HepG2 (cell line): ENCODE measurements around the gene SPEM2. TPM values are rescaled to one million over a fixed set of nuclear protein-coding genes. Genes with fewer than 3 reads are reported as not detected.

ENCODE experiments used
- ATAC-seq: fragments of 200-7000 bp; cut with Tn5 transposase; 3 replicates; pipeline ENCODE4 v1.9.1; 2020; ENCODE audit warnings: mild to moderate bottlenecking, moderate library complexity
- BruUV-seq: library from RNA; stranded (reverse); fragments of 400-500 nt; replicated peaks from 2 replicates; lab custom pipeline; 2021; lab: Mats Ljungman, UMichigan
- CTCF ChIA-PET: fragments of 300-600 bp; formaldehyde crosslinking; extraction: SDS; loops from one replicate; lab custom pipeline; 2021; ENCODE audit warnings: low total read pairs, inconsistent platforms, low intra/inter-chr PET ratio; lab: Yijun Ruan, JAX
- POLR2A ChIA-PET: fragments of 350-600 bp; sonication (Branson Sonifier 250); formaldehyde crosslinking; loops from one replicate; lab custom pipeline; 2020; ENCODE audit warnings: antibody characterized with exemption, inconsistent platforms; lab: Yijun Ruan, JAX
- DNase-seq: peaks from one replicate; pipeline ENCODE4 v3.0.0-alpha.2; 2015; ENCODE audit warnings: low spot score
- FAIRE-seq: peaks from 3 replicates; lab custom pipeline; 2011; peaks lifted over from hg19 to GRCh38; lab: Jason Lieb, UNC
- H2AFZ ChIP-seq: one replicate; pipeline ENCODE4 v1.6.1; 2011; ENCODE audit warnings: low read length, inconsistent platforms
- H3K27ac ChIP-seq: fragments of 300-600 bp; 3 replicates; pipeline ENCODE4 v1.8.0; 2011; ENCODE audit warnings: mixed run types, mild to moderate bottlenecking, mixed read lengths, low read length, inconsistent platforms; ENCODE audit not compliant: insufficient read depth; ENCODE audit errors: extremely low read length
- H3K27me3 ChIP-seq, 2 experiments: fragments of 200-600 bp in 1 of 2; 2 replicates in 1 of 2; 3 replicates in 1 of 2; pipeline versions ENCODE4 v1.6.0 to v1.8.0; 2011; ENCODE audit warnings: low read length in 2 of 2, mild to moderate bottlenecking in 2 of 2, moderate library complexity in 2 of 2, inconsistent platforms in 1 of 2; ENCODE audit not compliant: insufficient read depth in 2 of 2, control insufficient read depth in 1 of 2
- H3K36me3 ChIP-seq, 2 experiments: fragments of 200-600 bp in 1 of 2; replicated peaks in 1 of 2; 2 replicates in 1 of 2; 3 replicates in 1 of 2; pipeline versions ENCODE4 v1.5.1 to v1.8.0; 2011; ENCODE audit warnings: low read length in 2 of 2, inconsistent platforms in 1 of 2; ENCODE audit not compliant: insufficient read depth in 2 of 2, control insufficient read depth in 1 of 2
- H3K4me1 ChIP-seq: 2 replicates; pipeline ENCODE4 v1.5.1; 2012; ENCODE audit warnings: low read length, inconsistent platforms; ENCODE audit not compliant: insufficient read depth
- H3K4me2 ChIP-seq: 2 replicates; pipeline ENCODE4 v1.6.0; 2011; ENCODE audit warnings: low read depth, low read length, inconsistent platforms
- H3K4me3 ChIP-seq, 3 experiments: fragments of 200-600 bp in 1 of 3; sonication (generic), shearing (Covaris generic) in 1 of 3; replicated peaks in 1 of 3; 2 replicates each; pipeline ENCODE4 v1.5.1; 2011 to 2016; ENCODE audit warnings: low read length in 3 of 3, inconsistent platforms in 2 of 3, low read depth in 2 of 3, mild to moderate bottlenecking in 2 of 3, control low read depth in 1 of 3, mixed read lengths in 1 of 3; ENCODE audit not compliant: insufficient read depth in 1 of 3
- H3K79me2 ChIP-seq: one replicate; pipeline ENCODE4 v1.6.1; 2011; ENCODE audit warnings: low read length, inconsistent platforms; ENCODE audit not compliant: insufficient read depth
- H3K9ac ChIP-seq: 2 replicates; pipeline ENCODE4 v1.6.0; 2011; ENCODE audit warnings: mild to moderate bottlenecking, low read depth, low read length, inconsistent platforms; ENCODE audit not compliant: insufficient read depth
- H3K9me3 ChIP-seq: 2 replicates; pipeline ENCODE4 v1.5.1; 2012; ENCODE audit warnings: mild to moderate bottlenecking, low read length
- H4K20me1 ChIP-seq: 2 replicates; pipeline ENCODE4 v1.6.0; 2011; ENCODE audit warnings: inconsistent platforms, mild to moderate bottlenecking, low read length, moderate library complexity; ENCODE audit not compliant: insufficient read depth
- HDAC2 ChIP-seq: sonication (generic); formaldehyde crosslinking; IDR thresholded peaks from 2 replicates; pipeline ENCODE4 v1.4.0; 2020; ENCODE audit warnings: missing genetic modification reagents
- HMGXB4 ChIP-seq, 2 experiments: sonication (generic) in 1 of 2; formaldehyde crosslinking in 1 of 2; IDR thresholded peaks; 2 replicates each; pipeline versions ENCODE4 v1.4.0 to v1.6.1; 2018 to 2020; ENCODE audit warnings: missing genetic modification reagents in 2 of 2, borderline replicate concordance in 1 of 2, low read depth in 1 of 2, mild to moderate bottlenecking in 1 of 2, missing biosample characterization in 1 of 2
- NFKBIZ ChIP-seq: IDR thresholded peaks from 2 replicates; pipeline ENCODE4 v1.6.1; 2018; ENCODE audit warnings: missing genetic modification reagents, missing compliant biosample characterization
- ZFY ChIP-seq: sonication (generic); formaldehyde crosslinking; IDR thresholded peaks from 2 replicates; pipeline ENCODE4 v1.4.0; 2020; ENCODE audit warnings: missing genetic modification reagents
- ZNF83 ChIP-seq: sonication (generic); formaldehyde crosslinking; IDR thresholded peaks from 2 replicates; pipeline ENCODE4 v1.4.0; 2020; ENCODE audit warnings: missing genetic modification reagents, mild to moderate bottlenecking, borderline replicate concordance
- WGBS: methylation state at CpG from one replicate; pipeline ENCODE4 v1.1.6; 2017; ENCODE audit warnings: low lambda C conversion rate; 5-methylcytosine and 5-hydroxymethylcytosine counted together
- in situ Hi-C: cut with HindIII; loops from 2 replicates; pipeline ENCODE4 v1.10.0; 2017; ENCODE audit warnings: low pct_unique_long_range_greater_than_20kb; ENCODE audit not compliant: extremely low pct_ligation_motif_present
- intact Hi-C: fragments of 100-400 bp; cut with micrococcal nuclease; formaldehyde crosslinking; loops from one replicate; pipeline ENCODE4 v1.10.0; 2022; ENCODE audit not compliant: unreplicated experiment
- polyA plus RNA-seq, 8 experiments: library from polyadenylated mRNA; depleted of rRNA in 3 of 8; stranded (reverse) in 7 of 8; unstranded in 1 of 8; fragments of >200 nt; fragmentation: Illumina TruSeq in 4 of 8; extraction: Trizol in 4 of 8; gene quantifications; 2 replicates each; pipeline versions ENCODE4 v1.2.1 to v1.2.3, GENCODE V29; 2011 to 2016; ENCODE audit warnings: low read depth in 4 of 8, missing spikeins in 1 of 8, mixed read lengths in 1 of 8; ENCODE audit not compliant: insufficient read depth in 1 of 8
- total RNA-seq, 5 experiments: library from RNA; depleted of rRNA; stranded (reverse); fragments of >200 nt; fragmentation: Illumina TruSeq; extraction: Trizol; gene quantifications; 2 replicates each; pipeline ENCODE4 v1.2.3, GENCODE V29; 2016; ENCODE audit warnings: low read depth in 1 of 5

The SPEM2 gene
- total and polyA plus RNA-seq, 2 of the 13 experiments (the other 11 are each of a cell fraction or from before 2014, with no cell fraction given): not detected

GRCh38 chr17:7467498-7467897 lies 42.1 kb downstream of the SPEM2 start:
- H3K27ac ChIP-seq: no peak overlapping the region
- 95% methylated on average over 3 of the region's 3 CpGs for WGBS
- ChIA-PET CTCF (no interaction called here), POLR2A (interaction anchor here (1.4 kb wide), 1 partner anchor 22 kb away, joined by 4 read pairs; no protein-coding TSS in a partner anchor)
- H3K27me3 ChIP-seq: no peaks in the 10 kb centered on the region
- no peak for FAIRE-seq
- no peak for DNase-seq
- H3K79me2 ChIP-seq: peaks cover 14% of the 10 kb centered on the region
- no peak overlapping the region for H3K4me3 ChIP-seq
- no peak overlapping the region for H3K4me2 ChIP-seq
- intact Hi-C loops (no loop called here), in situ Hi-C loops (no loop called here)
- no peaks in the 10 kb centered on the region for H3K9me3 ChIP-seq
- no peak for ATAC-seq
- H3K4me1 ChIP-seq: peaks cover 26% of the 10 kb centered on the region
- no TSS peak for BruUV-seq
- no peak overlapping the region for H2AFZ ChIP-seq
- no peak overlapping the region for H3K9ac ChIP-seq
- peaks cover 0 to 2% of the 10 kb centered on the region in 2 experiments; a peak in 3 of 5 replicates for H3K36me3 ChIP-seq
- peaks cover 8% of the 10 kb centered on the region; the same call in 1 of the 2 replicates for H4K20me1 ChIP-seq
- no peak for TF ChIP-seq HDAC2
- TF ChIP-seq ZNF83 (CRISPR knock-in tag): no peak
- TF ChIP-seq HMGXB4 (CRISPR knock-in tag; IDR thresholded peaks at IDR 0.05; ENCODE audit: borderline replicate concordance in 1 of 2, low read depth in 1 of 2): no peak
- TF ChIP-seq, all 625 proteins: peak for 0

- H3K4me1 ChIP-seq: peaks cover 26% of the 10 kb centered on the region
- no peak overlapping the region for H3K4me2 ChIP-seq
- no peak for ATAC-seq
- H3K27ac ChIP-seq: no peak overlapping the region
- FAIRE-seq: no peak
- no peaks in the 10 kb centered on the region for H3K27me3 ChIP-seq
- TF ChIP-seq NFKBIZ (CRISPR knock-in tag): no peak
- no peak for TF ChIP-seq ZFY (CRISPR knock-in tag)
- no peak overlapping the region for H2AFZ ChIP-seq
- H3K79me2 ChIP-seq: peaks cover 14% of the 10 kb centered on the region
- no peaks in the 10 kb centered on the region for H3K9me3 ChIP-seq
- peaks cover 0 to 2% of the 10 kb centered on the region in 2 experiments; a peak in 3 of 5 replicates for H3K36me3 ChIP-seq
- POLR2A ChIA-PET: no interaction called here
- intact Hi-C loops (no loop called here), in situ Hi-C loops (no loop called here)
- WGBS: 95% methylated on average over 11 of the region's 11 CpGs
- CTCF ChIA-PET: no interaction called here
- BruUV-seq: no TSS peak
- no peak overlapping the region for H3K9ac ChIP-seq
- no peak for DNase-seq
- peaks cover 8% of the 10 kb centered on the region; the same call in 1 of the 2 replicates for H4K20me1 ChIP-seq
- H3K4me3 ChIP-seq: no peak overlapping the region
These were observed 42.9 kb downstream of the SPEM2 start for GRCh38 chr17:7468290-7468689.
